Measurements from ENCODE around the gene MYO18B.
A peak's percentile ranks its signal among the peaks of the same experiment; 100 is the strongest.

MYO18B gene

DNA sequence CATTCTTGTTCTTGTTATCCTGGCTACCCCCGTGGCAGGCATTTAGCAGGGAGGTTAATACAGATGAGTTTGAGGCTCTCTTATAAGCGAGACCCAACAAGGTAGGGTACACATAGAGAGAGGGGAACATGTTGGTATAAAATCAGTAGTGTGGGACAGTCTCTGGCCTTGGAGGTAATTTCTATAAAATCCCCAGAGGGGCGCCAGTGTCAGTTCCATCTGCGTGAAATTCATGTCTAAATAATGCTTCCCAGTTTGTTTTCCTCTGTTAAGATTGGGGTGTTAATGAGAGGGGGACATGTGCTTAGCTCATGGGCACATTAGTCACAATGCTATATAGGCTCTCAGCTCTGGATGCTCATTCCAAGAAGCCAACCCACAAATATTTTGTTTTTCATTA, 150.7 kb downstream of the MYO18B start:
- no peak for DNase-seq (ENCODE audit: low read depth)
- H3K4me3 ChIP-seq (ENCODE audit: low read depth, low read length), result no peak overlapping the region
- TF ChIP-seq, protein P1, sequence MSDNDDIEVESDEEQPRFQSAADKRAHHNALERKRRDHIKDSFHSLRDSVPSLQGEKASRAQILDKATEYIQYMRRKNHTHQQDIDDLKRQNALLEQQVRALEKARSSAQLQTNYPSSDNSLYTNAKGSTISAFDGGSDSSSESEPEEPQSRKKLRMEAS (IDR thresholded peaks at IDR 0.05; ENCODE audit: low read depth, low read length), result no peak
- TF ChIP-seq, protein P2, sequence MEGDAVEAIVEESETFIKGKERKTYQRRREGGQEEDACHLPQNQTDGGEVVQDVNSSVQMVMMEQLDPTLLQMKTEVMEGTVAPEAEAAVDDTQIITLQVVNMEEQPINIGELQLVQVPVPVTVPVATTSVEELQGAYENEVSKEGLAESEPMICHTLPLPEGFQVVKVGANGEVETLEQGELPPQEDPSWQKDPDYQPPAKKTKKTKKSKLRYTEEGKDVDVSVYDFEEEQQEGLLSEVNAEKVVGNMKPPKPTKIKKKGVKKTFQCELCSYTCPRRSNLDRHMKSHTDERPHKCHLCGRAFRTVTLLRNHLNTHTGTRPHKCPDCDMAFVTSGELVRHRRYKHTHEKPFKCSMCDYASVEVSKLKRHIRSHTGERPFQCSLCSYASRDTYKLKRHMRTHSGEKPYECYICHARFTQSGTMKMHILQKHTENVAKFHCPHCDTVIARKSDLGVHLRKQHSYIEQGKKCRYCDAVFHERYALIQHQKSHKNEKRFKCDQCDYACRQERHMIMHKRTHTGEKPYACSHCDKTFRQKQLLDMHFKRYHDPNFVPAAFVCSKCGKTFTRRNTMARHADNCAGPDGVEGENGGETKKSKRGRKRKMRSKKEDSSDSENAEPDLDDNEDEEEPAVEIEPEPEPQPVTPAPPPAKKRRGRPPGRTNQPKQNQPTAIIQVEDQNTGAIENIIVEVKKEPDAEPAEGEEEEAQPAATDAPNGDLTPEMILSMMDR (IDR thresholded peaks at IDR 0.05; ENCODE audit: low read depth, low read length), result no peak
- TF ChIP-seq POLR2A (IDR thresholded peaks at IDR 0.05; ENCODE audit: extremely low read depth, insufficient read length), result no peak

DNA sequence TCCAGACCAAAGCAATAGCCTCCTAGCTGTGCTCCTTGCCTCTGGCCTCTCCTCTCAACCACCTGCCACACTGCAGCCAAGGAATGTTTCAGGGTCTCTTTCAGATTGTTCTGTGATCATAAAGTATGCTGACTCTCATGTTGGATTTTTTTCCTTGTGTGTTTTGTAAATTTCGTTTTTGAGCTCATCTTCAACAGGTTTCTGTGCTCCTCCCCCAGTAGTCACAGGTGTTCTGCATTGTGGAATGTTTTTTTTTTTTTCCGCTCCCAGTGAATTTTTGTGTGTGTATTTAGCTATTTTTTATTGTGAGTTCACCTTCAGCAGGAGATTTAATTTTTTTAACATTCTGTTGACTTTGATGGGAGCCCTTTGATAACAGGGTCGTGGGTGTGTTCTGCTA, 153.7 kb downstream of the MYO18B start:
- DNase-seq (ENCODE audit: low read depth), result no peak
- TF ChIP-seq, protein P1 (IDR thresholded peaks at IDR 0.05; ENCODE audit: low read depth, low read length), result no peak
- TF ChIP-seq POLR2A (IDR thresholded peaks at IDR 0.05; ENCODE audit: extremely low read depth, insufficient read length) (no peak), MYC (IDR thresholded peaks at IDR 0.05; ENCODE audit: low read depth, low read length) (no peak)
- TF ChIP-seq, protein P2 (IDR thresholded peaks at IDR 0.05; ENCODE audit: low read depth, low read length), result no peak
- H3K4me3 ChIP-seq (ENCODE audit: low read depth, low read length), result no peak overlapping the region

DNA sequence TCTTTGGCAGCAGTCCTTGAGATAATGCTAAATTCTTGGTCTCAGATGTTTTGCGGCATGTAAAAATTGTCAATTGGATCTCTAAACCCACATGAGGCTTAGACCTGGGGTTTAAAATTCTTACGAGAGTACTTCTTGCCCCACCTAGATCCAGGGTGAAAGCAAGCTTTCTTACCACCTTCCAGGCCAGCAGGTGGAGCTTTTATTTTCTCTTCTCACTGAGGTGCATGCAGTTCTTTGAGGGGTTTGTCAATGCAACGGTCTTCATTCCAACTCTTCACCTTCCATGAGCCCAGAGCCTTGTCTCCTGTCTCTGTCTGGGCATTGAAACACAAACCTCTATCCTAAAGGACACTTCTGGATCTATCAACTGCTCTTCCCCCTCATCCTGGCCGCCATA, 154.1 kb downstream of the MYO18B start:
- H3K4me3 ChIP-seq (ENCODE audit: low read depth, low read length), result no peak overlapping the region
- TF ChIP-seq MYC (IDR thresholded peaks at IDR 0.05; ENCODE audit: low read depth, low read length) (no peak), POLR2A (IDR thresholded peaks at IDR 0.05; ENCODE audit: extremely low read depth, insufficient read length) (no peak)
- TF ChIP-seq, protein P2 (IDR thresholded peaks at IDR 0.05; ENCODE audit: low read depth, low read length), result no peak
- DNase-seq (ENCODE audit: low read depth), result no peak

DNA sequence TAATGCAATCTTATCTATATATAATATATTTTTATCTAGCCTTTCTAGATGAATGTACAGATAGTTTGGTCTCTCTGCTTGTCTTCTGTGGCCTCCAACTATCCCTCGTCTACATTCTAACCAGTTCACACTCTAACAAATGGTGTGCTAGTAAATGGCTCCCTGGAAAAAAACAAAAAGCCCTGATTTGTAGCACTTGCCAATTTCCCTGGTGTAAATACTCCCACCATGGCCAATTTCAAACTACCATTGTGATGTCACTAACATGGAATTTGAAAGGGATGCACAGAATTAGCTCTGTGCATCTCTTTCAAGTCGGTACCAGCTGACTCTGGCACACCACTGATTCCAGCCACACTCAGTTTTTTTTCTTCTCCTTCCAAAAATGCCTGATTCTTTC, 154.6 kb downstream of the MYO18B start:
- no peak for DNase-seq (ENCODE audit: low read depth)
- no peak overlapping the region for H3K4me3 ChIP-seq (ENCODE audit: low read depth, low read length)
- TF ChIP-seq POLR2A (IDR thresholded peaks at IDR 0.05; ENCODE audit: extremely low read depth, insufficient read length), result no peak
- TF ChIP-seq, protein P1 (IDR thresholded peaks at IDR 0.05; ENCODE audit: low read depth, low read length), result no peak
- TF ChIP-seq, protein P2 (IDR thresholded peaks at IDR 0.05; ENCODE audit: low read depth, low read length), result no peak
- no peak for TF ChIP-seq MYC (IDR thresholded peaks at IDR 0.05; ENCODE audit: low read depth, low read length)

DNA sequence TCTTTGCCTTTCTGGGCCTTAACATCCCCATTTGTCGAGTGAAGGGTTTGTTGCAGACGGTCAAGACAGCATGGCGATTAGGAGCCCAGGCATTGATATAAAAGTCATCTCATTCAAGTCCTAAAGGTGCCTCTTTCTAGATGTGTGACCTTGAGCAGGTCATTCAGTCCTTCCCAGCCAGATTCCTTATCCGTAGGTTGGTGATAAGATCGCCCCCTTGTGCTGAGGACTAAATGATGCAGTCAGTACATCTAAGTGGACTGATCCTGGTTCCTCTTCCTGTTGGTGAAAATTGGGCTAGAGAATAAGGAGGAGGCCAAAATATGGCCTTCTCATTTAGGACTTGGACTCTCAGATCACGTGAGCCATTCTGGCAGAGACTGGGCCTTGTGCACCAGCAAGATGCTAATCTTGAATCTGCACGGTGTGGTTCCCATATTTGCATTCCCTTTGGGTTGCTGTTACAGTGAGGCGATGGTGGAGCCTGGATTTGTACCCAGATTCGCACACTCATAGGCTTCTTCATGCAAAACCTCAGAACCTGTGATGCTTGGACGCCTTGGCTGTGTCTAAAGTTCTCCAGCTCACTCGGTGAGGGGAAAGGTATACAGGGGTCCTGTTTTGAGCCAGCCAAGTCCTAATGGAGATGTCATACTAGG, 156.8 kb downstream of the MYO18B start:
- peak; percentile 17 for DNase-seq (ENCODE audit: low read depth)
- TF ChIP-seq, protein P2 (IDR thresholded peaks at IDR 0.05; ENCODE audit: low read depth, low read length), result peak; percentile 46
- no peak for TF ChIP-seq POLR2A (IDR thresholded peaks at IDR 0.05; ENCODE audit: extremely low read depth, insufficient read length)

DNA sequence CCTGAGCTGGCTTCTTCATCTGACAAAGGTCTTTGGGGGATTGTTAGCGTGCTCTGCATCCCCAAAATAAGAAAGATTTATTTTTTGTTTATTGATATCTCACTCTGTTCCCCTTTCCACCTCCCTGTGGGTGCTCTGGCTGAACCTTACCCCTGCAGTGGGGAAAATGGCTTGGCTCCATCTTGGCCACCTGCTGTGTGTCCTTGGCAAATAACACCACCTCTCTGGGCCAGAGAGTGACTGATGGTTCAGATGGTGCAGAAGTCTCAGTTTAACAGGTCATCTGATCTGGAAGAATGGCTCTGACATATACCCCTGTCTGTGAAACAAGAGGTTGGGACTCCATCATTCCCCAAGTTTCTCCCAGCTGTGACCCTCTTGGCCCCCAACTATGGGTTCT, 157.6 kb downstream of the MYO18B start:
- DNase-seq (ENCODE audit: low read depth), result no peak
- H3K4me3 ChIP-seq (ENCODE audit: low read depth, low read length), result no peak overlapping the region
- TF ChIP-seq, protein P1 (IDR thresholded peaks at IDR 0.05; ENCODE audit: low read depth, low read length), result no peak
- no peak for TF ChIP-seq MYC (IDR thresholded peaks at IDR 0.05; ENCODE audit: low read depth, low read length)

More for the DNA sequence above, 156.8 kb downstream of the MYO18B start:
- no peak overlapping the region for H3K4me3 ChIP-seq (ENCODE audit: low read depth, low read length)

Data from NB4 (cell line).